ENCODE results near the gene ALLC.

ALLC gene

GRCh38 chr2:3742743-3743508 is 84.9 kb downstream of the ALLC start:
- ATAC-seq = no peak
- peaks cover 7% of the 10 kb centered on the region for H3K27me3 Mint-ChIP-seq
- no peak overlapping the region for H3K27ac Mint-ChIP-seq
- no peaks in the 10 kb centered on the region for H3K9me3 Mint-ChIP-seq
- H3K4me3 Mint-ChIP-seq = no peak overlapping the region
- H3K4me1 Mint-ChIP-seq = no peaks in the 10 kb centered on the region
- no peaks in the 10 kb centered on the region for H3K36me3 Mint-ChIP-seq

- ATAC-seq = no peak
- H3K27ac Mint-ChIP-seq = no peak overlapping the region
- no peaks in the 10 kb centered on the region for H3K36me3 Mint-ChIP-seq
- H3K4me1 Mint-ChIP-seq = no peaks in the 10 kb centered on the region
- peaks cover 12% of the 10 kb centered on the region for H3K27me3 Mint-ChIP-seq
- no peaks in the 10 kb centered on the region for H3K9me3 Mint-ChIP-seq
- H3K4me3 Mint-ChIP-seq = no peak overlapping the region
Observed at GRCh38 chr2:3743951-3744555, 86.1 kb downstream of the ALLC start.

- no peaks in the 10 kb centered on the region for H3K9me3 Mint-ChIP-seq
- peaks cover 25% of the 10 kb centered on the region for H3K27me3 Mint-ChIP-seq
- no peaks in the 10 kb centered on the region for H3K4me1 Mint-ChIP-seq
- no peak overlapping the region for H3K27ac Mint-ChIP-seq
- ATAC-seq = no peak
- H3K4me3 Mint-ChIP-seq = no peak overlapping the region
- no peaks in the 10 kb centered on the region for H3K36me3 Mint-ChIP-seq
Observed at GRCh38 chr2:3745920-3746319, 87.9 kb downstream of the ALLC start.

GRCh38 chr2:3747032-3747654 is 89.1 kb downstream of the ALLC start:
- H3K27ac Mint-ChIP-seq = no peak overlapping the region
- H3K4me3 Mint-ChIP-seq = no peak overlapping the region
- no peaks in the 10 kb centered on the region for H3K4me1 Mint-ChIP-seq
- ATAC-seq = peak; percentile 19
- H3K9me3 Mint-ChIP-seq = no peaks in the 10 kb centered on the region
- no peaks in the 10 kb centered on the region for H3K36me3 Mint-ChIP-seq
- peaks cover 28% of the 10 kb centered on the region for H3K27me3 Mint-ChIP-seq

- Mint-ChIP-seq H3K27me3 (peaks cover 28% of the 10 kb centered on the region), H3K27ac (no peak overlapping the region), H3K4me3 (no peak overlapping the region), H3K4me1 (no peaks in the 10 kb centered on the region), H3K9me3 (no peaks in the 10 kb centered on the region), H3K36me3 (no peaks in the 10 kb centered on the region)
- peak; percentile 4 for ATAC-seq
Observed at GRCh38 chr2:3747826-3748225, 89.8 kb downstream of the ALLC start.

- Mint-ChIP-seq H3K9me3 (no peaks in the 10 kb centered on the region), H3K4me3 (no peak overlapping the region), H3K36me3 (no peaks in the 10 kb centered on the region), H3K4me1 (no peaks in the 10 kb centered on the region), H3K27me3 (peaks cover 28% of the 10 kb centered on the region), H3K27ac (no peak overlapping the region)
- no peak for ATAC-seq
Observed at GRCh38 chr2:3749201-3749600, 91.2 kb downstream of the ALLC start.

- no peak overlapping the region for H3K27ac Mint-ChIP-seq
- no peaks in the 10 kb centered on the region for H3K4me1 Mint-ChIP-seq
- H3K36me3 Mint-ChIP-seq = no peaks in the 10 kb centered on the region
- peaks cover 2% of the 10 kb centered on the region for H3K9me3 Mint-ChIP-seq
- peak; percentile 20 for ATAC-seq
- H3K27me3 Mint-ChIP-seq = peaks cover 28% of the 10 kb centered on the region
- H3K4me3 Mint-ChIP-seq = no peak overlapping the region
Observed at GRCh38 chr2:3751251-3751650, 93.3 kb downstream of the ALLC start.

GRCh38 chr2:3751806-3752205 is 93.8 kb downstream of the ALLC start:
- H3K9me3 Mint-ChIP-seq = peaks cover 2% of the 10 kb centered on the region
- no peaks in the 10 kb centered on the region for H3K36me3 Mint-ChIP-seq
- no peak overlapping the region for H3K27ac Mint-ChIP-seq
- no peaks in the 10 kb centered on the region for H3K4me1 Mint-ChIP-seq
- no peak overlapping the region for H3K4me3 Mint-ChIP-seq
- H3K27me3 Mint-ChIP-seq = peaks cover 28% of the 10 kb centered on the region
- ATAC-seq = no peak

Measured in stimulated activated memory B cell treated with anti-CD40 and anti-IgM and Interleukin-4, amounts not matched to agents 10 μg/mL and 1 μg/mL and 100 μg/mL, for 72 hours (primary cell).